Measurements from ENCODE around the gene MEF2C.

DNA sequence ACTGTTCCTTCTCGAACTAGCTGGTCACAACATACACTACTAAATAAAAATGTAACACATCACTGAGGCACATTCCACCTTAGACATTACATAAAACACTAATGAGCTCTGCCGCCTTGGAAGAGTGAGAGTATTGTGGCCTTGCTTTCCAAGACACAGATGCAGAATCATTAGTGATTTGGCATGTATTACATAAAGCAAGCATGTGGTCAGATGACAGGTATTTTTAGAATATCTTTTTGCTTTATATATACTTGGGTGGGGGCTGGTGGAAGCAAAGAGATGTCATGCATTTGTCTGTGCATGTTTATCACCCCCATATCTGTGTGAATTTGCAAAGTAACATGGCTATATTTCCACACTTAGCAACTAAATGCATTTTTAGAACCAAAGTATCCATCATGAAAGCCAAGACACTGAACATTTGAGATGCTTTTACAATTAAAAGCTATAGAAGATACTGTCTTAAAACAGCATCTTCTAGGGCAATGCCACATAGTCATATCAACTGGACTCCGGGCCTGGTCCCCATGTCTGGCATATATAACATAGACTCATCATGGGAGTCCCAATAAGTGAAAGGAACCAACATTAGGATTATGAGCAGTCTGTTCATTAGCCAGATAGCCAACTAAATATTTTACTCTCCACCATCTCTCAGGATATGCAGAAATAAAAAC is 213.5 kb downstream of the MEF2C start:
- TF ChIP-seq POLR2A (IDR thresholded peaks at IDR 0.05) = no peak
- TF ChIP-seq, protein P1, sequence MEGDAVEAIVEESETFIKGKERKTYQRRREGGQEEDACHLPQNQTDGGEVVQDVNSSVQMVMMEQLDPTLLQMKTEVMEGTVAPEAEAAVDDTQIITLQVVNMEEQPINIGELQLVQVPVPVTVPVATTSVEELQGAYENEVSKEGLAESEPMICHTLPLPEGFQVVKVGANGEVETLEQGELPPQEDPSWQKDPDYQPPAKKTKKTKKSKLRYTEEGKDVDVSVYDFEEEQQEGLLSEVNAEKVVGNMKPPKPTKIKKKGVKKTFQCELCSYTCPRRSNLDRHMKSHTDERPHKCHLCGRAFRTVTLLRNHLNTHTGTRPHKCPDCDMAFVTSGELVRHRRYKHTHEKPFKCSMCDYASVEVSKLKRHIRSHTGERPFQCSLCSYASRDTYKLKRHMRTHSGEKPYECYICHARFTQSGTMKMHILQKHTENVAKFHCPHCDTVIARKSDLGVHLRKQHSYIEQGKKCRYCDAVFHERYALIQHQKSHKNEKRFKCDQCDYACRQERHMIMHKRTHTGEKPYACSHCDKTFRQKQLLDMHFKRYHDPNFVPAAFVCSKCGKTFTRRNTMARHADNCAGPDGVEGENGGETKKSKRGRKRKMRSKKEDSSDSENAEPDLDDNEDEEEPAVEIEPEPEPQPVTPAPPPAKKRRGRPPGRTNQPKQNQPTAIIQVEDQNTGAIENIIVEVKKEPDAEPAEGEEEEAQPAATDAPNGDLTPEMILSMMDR (IDR thresholded peaks at IDR 0.05) = no peak
